Spleen (tissue), 11 donors: Measurements from ENCODE around the gene RPL34. TPM values are rescaled to one million over a fixed set of nuclear protein-coding genes. Genes with fewer than 3 reads are reported as not detected.
"Not testable (repeated sequence)": the region's sequence is repeated elsewhere in the genome, so short reads cannot be mapped to it uniquely, and the experiment has no call there.

Source experiments
- DNase-seq: peaks from one replicate; pipeline ENCODE4 v3.0.0-alpha.2; 2020
- H3K27ac ChIP-seq, 8 donors: fragments of 200-600 bp; sonication (generic) in 7 of 8; 1 replicate in 4 of 8; 2 replicates in 4 of 8; pipeline versions ENCODE4 v1.5.0 to v1.8.0; 2016 to 2021; ENCODE audit warnings: inconsistent platforms in 4 of 8, mild to moderate bottlenecking in 4 of 8, moderate library complexity in 1 of 8
- H3K27me3 ChIP-seq, 7 donors: fragments of 200-600 bp; sonication (generic) in 6 of 7; replicated peaks in 1 of 7; 1 replicate in 4 of 7; 2 replicates in 3 of 7; pipeline versions ENCODE4 v1.5.0 to v1.8.0; 2016 to 2021; ENCODE audit warnings: inconsistent platforms in 3 of 7, mild to moderate bottlenecking in 1 of 7
- H3K36me3 ChIP-seq, 6 donors: fragments of 200-600 bp; sonication (generic) in 5 of 6; 1 replicate in 4 of 6; 2 replicates in 2 of 6; pipeline versions ENCODE4 v1.5.0 to v1.8.0; 2016 to 2021; ENCODE audit warnings: inconsistent platforms in 2 of 6
- H3K4me1 ChIP-seq, 6 donors: fragments of 200-600 bp; sonication (generic) in 5 of 6; 1 replicate in 3 of 6; 2 replicates in 3 of 6; pipeline versions ENCODE4 v1.5.0 to v1.8.0; 2016 to 2021; ENCODE audit warnings: inconsistent platforms in 3 of 6
- H3K4me3 ChIP-seq, 8 donors: fragments of 200-600 bp; sonication (generic) in 7 of 8; 1 replicate in 4 of 8; 2 replicates in 4 of 8; pipeline versions ENCODE4 v1.5.0 to v1.8.0; 2016 to 2021; ENCODE audit warnings: inconsistent platforms in 4 of 8, mild to moderate bottlenecking in 4 of 8, moderate library complexity in 2 of 8
- H3K9me3 ChIP-seq, 8 donors: fragments of 200-600 bp; sonication (generic) in 7 of 8; 1 replicate in 4 of 8; 2 replicates in 4 of 8; pipeline versions ENCODE4 v1.5.0 to v1.8.0; 2016 to 2021; ENCODE audit warnings: inconsistent platforms in 4 of 8
- CTCF ChIP-seq, 11 experiments: fragments of 200-600 bp in 7 of 11; fragments of 450-650 bp in 4 of 11; sonication (generic) in 4 of 11; IDR thresholded peaks in 8 of 11; conservative IDR thresholded peaks in 3 of 11; 1 replicate in 7 of 11; 2 replicates in 4 of 11; pipeline versions ENCODE4 v1.4.0 to v1.8.0; 2016 to 2021; ENCODE audit warnings: antibody characterized with exemption in 11 of 11, inconsistent platforms in 4 of 11, mild to moderate bottlenecking in 1 of 11
- POLR2A ChIP-seq, 3 donors: fragments of 450-650 bp; IDR thresholded peaks; one replicate each; pipeline ENCODE4 v1.5.1; 2017; ENCODE audit warnings: antibody characterized with exemption in 3 of 3, mild to moderate bottlenecking in 1 of 3
- POLR2AphosphoS5 ChIP-seq, 3 donors: sonication (generic); formaldehyde crosslinking; IDR thresholded peaks; one replicate each; pipeline ENCODE4 v1.5.1; 2017; ENCODE audit warnings: antibody characterized with exemption in 3 of 3
- WGBS, 5 donors: extraction: QIAGEN DNeasy Blood & Tissue Kit in 3 of 5; methylation state at CpG; one replicate each; pipeline versions ENCODE4 v1.1.5 to v1.1.7; 2013 to 2018; 5-methylcytosine and 5-hydroxymethylcytosine counted together
- intact Hi-C: fragments of 100-400 bp; cut with DNase I; formaldehyde crosslinking; loops from one replicate; pipeline ENCODE4 v1.15.0; 2023; ENCODE audit warnings: low total_unique reads
- polyA plus RNA-seq, 3 donors: library from polyadenylated mRNA; stranded (reverse); fragments of 200-250 nt; gene quantifications; one replicate each; pipeline ENCODE4 v1.2.1, GENCODE V29; 2013
- total RNA-seq, 7 donors: library from RNA; depleted of rRNA in 3 of 7; stranded (reverse); fragments of >200 nt in 3 of 7; fragmentation: NEBNext Ultra II Directional in 4 of 7; extraction: Animal tissue kit (Norgen Biotek cat#: 25700) in 4 of 7; gene quantifications; one replicate each; pipeline versions ENCODE4 v1.1.0 to v1.2.1, GENCODE V29; 2016 to 2021
- donor health status: healthy with polysubstance abuse.
- donor health status: DM: no; HTN: no; CAD: no; lungs with moderate emphysema.
- donor health status: DM: no; HTN: no; CAD: no.
- donor health status: Bipolar disorder and iron deficiency.
- donor health status: healthy.
- donor health status: DM: no; HTN: no; CAD: no.
- donor health status: DM: yes; HTN: yes; CAD: no.

Gene RPL34
- total and polyA plus RNA-seq, 10 donors: 845 to 15,266 (median 1,300) TPM

- Histone ChIP-seq H3K9me3 (peaks cover 0 to 6% (median 0%) of the 10 kb centered on the region in 8 donors), H3K27me3 (no peaks in the 10 kb centered on the region), H3K36me3 (peaks cover 0 to 13% (median 2%) of the 10 kb centered on the region in 6 donors), H3K27ac (no peak overlapping the region), H3K4me1 (no peaks in the 10 kb centered on the region), H3K4me3 (no peak overlapping the region)
- TF ChIP-seq POLR2A (IDR thresholded peaks at IDR 0.05) (no peak), POLR2AphosphoS5 (IDR thresholded peaks at IDR 0.05) (no peak), CTCF (IDR thresholded peaks at IDR 0.05 in 8 of 11, conservative IDR thresholded peaks at IDR 0.05 in 3 of 11) (no peak)
- DNase-seq: no peak
- intact Hi-C loops: no loop called here
- 86 to 98% (median 95%) methylated on average over 1 of the region's 1 CpG for WGBS, 5 donors
These were observed 29.6 kb upstream of the RPL34 start for GRCh38 chr4:108590776-108591175.

- Histone ChIP-seq H3K27ac (no peak overlapping the region), H3K4me3 (no peak overlapping the region), H3K36me3 (peaks cover 0 to 13% (median 2%) of the 10 kb centered on the region in 6 donors), H3K4me1 (no peaks in the 10 kb centered on the region), H3K27me3 (no peaks in the 10 kb centered on the region), H3K9me3 (peaks cover 0 to 6% (median 0%) of the 10 kb centered on the region in 8 donors)
- TF ChIP-seq POLR2AphosphoS5 (IDR thresholded peaks at IDR 0.05) (no peak), CTCF (IDR thresholded peaks at IDR 0.05 in 8 of 11, conservative IDR thresholded peaks at IDR 0.05 in 3 of 11) (no peak), POLR2A (IDR thresholded peaks at IDR 0.05) (no peak)
- DNase-seq: no peak
- intact Hi-C loops: no loop called here
- 82 to 89% (median 84%) methylated on average over 2 of the region's 2 CpGs for WGBS, 5 donors
These were observed 27.7 kb upstream of the RPL34 start for GRCh38 chr4:108592674-108592986.

- DNase-seq, H3K4me3 ChIP-seq, H3K9me3 ChIP-seq, H3K27ac ChIP-seq, H3K27me3 ChIP-seq, H3K4me1 ChIP-seq, intact Hi-C loops: not testable (repeated sequence)
- peaks cover 0 to 13% (median 2%) of the 10 kb centered on the region in 6 donors for H3K36me3 ChIP-seq
- WGBS, 5 donors: 95 to 98% (median 96%) methylated on average over 21 of the region's 21 CpGs
These were observed 26.1 kb upstream of the RPL34 start for GRCh38 chr4:108594296-108594695.

- 95 to 100% (median 97%) methylated on average over 1 of the region's 1 CpG for WGBS, 5 donors
- intact Hi-C loops: no loop called here
- TF ChIP-seq POLR2AphosphoS5 (IDR thresholded peaks at IDR 0.05) (no peak), POLR2A (IDR thresholded peaks at IDR 0.05) (no peak), CTCF (IDR thresholded peaks at IDR 0.05 in 8 of 11, conservative IDR thresholded peaks at IDR 0.05 in 3 of 11) (no peak)
These were observed 24.0 kb upstream of the RPL34 start for GRCh38 chr4:108596344-108596743.

GRCh38 chr4:108601106-108601505 lies 19.3 kb upstream of the RPL34 start:
- no peaks in the 10 kb centered on the region for H3K36me3 ChIP-seq
- H3K9me3 ChIP-seq: peaks cover 0 to 3% (median 0%) of the 10 kb centered on the region in 8 donors
- 73 to 86% (median 85%) methylated on average over 3 of the region's 3 CpGs for WGBS, 5 donors
- H3K27me3 ChIP-seq: no peaks in the 10 kb centered on the region
- H3K4me3 ChIP-seq: no peak overlapping the region
- no peak for DNase-seq
- no peak for TF ChIP-seq POLR2AphosphoS5 (IDR thresholded peaks at IDR 0.05)
- TF ChIP-seq POLR2A (IDR thresholded peaks at IDR 0.05): no peak
- no peak for TF ChIP-seq CTCF (IDR thresholded peaks at IDR 0.05 in 8 of 11, conservative IDR thresholded peaks at IDR 0.05 in 3 of 11)
- no peaks in the 10 kb centered on the region for H3K4me1 ChIP-seq
- intact Hi-C loops: no loop called here
- no peak overlapping the region for H3K27ac ChIP-seq

More at GRCh38 chr4:108596344-108596743, 24.0 kb upstream of the RPL34 start:
- Histone ChIP-seq H3K4me3 (no peak overlapping the region), H3K36me3 (peaks cover 0 to 13% (median 2%) of the 10 kb centered on the region in 6 donors), H3K9me3 (peaks cover 0 to 6% (median 0%) of the 10 kb centered on the region in 8 donors), H3K4me1 (no peaks in the 10 kb centered on the region), H3K27ac (no peak overlapping the region), H3K27me3 (no peaks in the 10 kb centered on the region)
- no peak for DNase-seq
